Measurements from ENCODE around the gene OR4F6.

OR4F6 gene

DNA sequence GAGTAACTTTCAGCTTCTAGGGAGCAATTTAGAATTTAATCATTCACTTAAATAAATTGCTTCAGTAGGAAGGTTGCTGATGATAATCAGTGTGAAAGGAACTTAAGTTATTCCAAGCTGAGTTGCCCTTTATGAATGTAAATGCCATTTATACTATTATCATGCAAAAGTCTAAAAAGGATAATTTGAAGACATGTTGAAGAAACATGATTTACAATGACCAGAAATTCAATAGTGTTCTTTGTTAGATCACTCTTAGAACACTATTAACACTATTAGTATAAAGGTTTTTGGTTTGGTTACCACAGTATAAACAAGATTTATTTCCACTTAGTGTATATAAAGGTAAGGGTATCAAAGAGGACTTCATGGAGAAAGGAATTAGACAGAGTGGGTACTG is 1.6 kb downstream of the OR4F6 start:
- no peak for DNase-seq (ENCODE audit: low read depth in 3 of 3)

DNA sequence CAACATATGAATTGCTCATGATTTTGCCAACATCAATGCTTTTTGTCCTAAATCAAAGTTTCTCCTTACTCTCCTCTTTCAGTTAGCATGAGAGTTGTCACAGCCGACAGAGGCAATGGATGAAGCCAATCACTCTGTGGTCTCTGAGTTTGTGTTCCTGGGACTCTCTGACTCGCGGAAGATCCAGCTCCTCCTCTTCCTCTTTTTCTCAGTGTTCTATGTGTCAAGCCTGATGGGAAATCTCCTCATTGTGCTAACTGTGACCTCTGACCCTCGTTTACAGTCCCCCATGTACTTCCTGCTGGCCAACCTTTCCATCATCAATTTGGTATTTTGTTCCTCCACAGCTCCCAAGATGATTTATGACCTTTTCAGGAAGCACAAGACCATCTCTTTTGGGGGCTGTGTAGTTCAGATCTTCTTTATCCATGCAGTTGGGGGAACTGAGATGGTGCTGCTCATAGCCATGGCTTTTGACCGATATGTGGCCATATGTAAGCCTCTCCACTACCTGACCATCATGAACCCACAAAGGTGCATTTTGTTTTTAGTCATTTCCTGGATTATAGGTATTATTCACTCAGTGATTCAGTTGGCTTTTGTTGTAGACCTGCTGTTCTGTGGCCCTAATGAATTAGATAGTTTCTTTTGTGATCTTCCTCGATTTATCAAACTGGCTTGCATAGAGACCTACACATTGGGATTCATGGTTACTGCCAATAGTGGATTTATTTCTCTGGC is 2.5 kb downstream of the OR4F6 start:
- no peak for DNase-seq (ENCODE audit: low read depth in 3 of 3)

DNA sequence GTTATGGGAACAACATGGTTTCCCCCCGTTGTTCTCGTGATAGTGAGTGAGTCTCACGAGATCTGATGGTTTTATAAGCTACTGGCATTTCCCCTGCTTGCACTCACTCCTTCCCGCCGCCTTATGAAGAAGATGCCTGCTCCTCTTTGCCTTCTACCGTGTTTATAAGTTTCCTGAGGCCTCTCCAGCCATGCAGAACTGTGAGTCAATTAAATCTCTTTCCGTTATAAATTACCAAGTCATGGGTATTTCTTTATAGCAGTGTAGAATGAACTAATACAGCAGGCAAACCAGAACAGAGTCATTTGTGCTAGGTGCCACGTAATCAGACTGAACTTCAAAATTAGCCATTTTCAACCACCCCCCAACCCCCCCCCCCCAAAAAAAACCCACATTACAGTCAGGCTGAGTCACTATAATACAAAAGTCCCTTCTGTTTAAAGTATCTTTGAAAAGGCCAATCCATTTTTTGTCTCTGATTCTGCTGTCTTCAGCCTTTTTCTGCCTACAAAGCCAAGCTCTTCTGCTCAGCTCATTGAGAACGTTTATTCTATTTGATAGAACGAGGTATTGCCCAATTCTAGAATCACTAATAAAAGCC is 4.1 kb downstream of the OR4F6 start:
- no peak for DNase-seq (ENCODE audit: low read depth in 3 of 3)

DNA sequence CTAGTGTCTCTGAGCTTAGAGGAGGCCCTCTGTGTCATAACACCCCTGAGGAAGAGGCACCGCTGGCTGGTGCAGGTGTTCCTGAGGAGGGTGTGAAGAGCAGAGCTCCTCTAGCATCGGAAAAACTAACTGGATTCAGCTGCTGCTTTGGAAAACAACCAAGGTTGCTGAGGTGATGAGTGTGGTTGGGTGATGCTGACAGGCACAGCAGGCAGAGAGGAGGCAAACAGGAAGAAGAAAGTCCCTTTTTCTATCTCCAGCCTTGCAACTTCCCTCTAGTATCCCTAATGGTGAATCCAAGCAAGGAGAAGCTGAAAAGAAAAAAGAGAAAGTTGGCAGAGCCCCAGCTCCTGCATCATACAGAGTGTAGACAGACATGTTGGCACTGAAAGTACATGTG is 4.9 kb downstream of the OR4F6 start:
- DNase-seq (ENCODE audit: low read depth in 3 of 3), result no peak

DNA sequence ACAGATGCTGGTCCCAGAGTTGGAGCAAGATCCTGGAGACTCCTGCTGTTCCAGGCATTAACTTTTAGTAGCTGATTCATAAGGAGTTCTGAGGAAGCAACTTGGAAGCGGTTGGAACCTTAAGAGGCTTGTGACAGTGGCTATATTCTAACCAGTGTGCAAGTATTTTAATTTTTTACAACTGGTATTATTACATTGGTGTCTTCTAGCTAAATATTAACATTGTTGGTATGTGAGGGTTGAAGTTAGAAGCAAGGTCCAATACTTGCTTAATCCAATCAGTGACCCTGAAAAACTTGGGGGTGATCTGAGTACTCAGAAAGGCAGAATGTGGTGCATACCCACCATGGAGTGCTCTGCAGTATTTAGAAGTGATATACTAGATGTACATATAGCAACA is 7.1 kb downstream of the OR4F6 start:
- DNase-seq (ENCODE audit: low read depth in 3 of 3), result no peak

DNA sequence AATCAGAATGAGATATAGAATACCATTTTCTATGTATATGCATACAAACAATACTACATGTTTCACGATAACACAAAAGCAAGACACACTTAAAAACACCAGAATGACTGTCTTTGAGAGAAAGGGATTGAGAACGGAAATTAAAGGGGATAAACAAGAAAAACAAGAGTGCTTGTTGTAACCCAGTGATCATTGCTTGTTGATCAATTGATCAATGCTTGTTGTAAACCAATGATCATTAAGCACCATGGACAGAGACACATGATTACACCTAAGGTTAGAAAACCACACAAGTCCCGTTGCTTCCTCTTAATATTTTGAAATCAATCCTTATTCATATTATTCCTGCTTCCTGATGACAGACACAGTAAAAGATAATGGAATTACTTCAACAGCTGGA is 7.6 kb downstream of the OR4F6 start:
- no peak for DNase-seq (ENCODE audit: low read depth in 3 of 3)

DNA sequence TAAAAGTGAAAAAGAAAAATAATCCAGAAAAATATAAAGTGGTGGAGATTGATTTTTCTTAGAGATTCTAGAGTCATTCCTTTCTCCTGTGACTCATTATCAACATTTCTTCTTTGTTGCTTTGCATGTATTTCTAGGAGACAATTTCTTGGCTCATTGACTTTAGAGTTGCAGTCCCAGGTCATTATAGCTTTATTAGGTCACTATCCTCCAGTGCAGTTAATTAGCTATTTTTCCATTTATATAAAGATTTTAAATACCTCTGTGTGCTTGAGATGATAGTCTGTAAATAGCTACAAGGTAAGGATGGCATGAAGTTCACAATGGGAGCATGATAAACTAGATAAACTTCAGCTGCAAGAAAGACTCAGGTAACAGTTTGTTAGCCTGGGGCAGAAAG is 8.6 kb downstream of the OR4F6 start, which contains the start of gene OR4F15:
TSS of gene OR4F15 (plus strand) at position 301 of the 400 bp plus-strand sequence. CDS start 5,985 bp downstream, outside the sequence.
- no peak for DNase-seq (ENCODE audit: low read depth in 3 of 3)

DNA sequence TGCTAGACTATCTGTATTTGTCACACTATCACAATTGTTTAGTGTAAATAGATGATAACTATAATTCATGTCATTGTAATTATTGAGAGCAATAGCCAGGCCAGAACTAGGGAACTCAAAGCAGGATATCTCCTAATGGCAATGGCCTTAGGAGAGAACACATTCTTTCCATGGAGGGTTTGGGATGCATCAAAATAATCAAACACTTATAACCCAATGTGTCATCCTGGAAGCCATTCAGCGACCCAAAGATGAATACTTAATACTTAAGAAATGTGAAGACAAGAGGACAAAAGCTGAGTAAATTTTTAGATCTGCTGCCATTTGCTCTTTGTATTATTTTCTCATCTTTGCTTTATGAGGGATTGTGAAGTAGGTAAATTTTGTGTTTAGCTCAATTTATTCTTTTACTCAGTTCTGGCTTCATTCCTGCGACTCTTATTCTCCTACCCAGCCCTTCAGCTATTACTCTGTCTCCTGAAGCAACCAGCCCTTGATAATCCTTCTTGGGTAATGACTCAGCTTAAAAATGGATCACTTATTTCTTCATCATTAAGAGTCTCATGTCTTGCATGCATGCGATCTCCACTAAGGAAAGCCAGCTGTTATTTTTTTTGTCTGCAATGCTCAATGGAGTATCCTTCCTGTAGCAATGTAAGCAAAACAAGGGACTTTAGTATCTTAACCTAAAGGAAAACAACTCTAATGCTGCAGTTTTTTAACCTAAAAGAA is 10.7 kb downstream of the OR4F6 start:
- DNase-seq (ENCODE audit: low read depth in 3 of 3), result no peak

DNA sequence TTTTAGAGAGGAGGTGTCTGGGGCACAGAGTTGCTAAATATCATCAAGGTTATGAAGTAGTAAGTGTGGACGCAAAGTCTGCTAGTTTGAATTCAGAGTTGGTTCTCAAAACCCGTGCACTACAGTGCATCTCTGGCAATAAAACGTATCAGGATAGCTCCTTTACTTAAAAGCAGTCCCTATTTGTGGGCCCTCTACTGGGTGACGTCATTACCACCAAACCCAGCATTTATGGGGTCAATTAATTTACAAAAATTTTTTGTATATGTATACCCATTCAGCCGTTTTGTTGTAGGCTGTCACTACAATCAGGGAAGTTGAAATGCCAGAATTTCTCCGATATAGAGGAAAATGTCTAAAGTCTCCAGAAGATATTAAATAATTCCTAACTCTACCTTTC is 17.5 kb downstream of the OR4F6 start:
- no peak for DNase-seq (ENCODE audit: low read depth in 3 of 3)

DNA sequence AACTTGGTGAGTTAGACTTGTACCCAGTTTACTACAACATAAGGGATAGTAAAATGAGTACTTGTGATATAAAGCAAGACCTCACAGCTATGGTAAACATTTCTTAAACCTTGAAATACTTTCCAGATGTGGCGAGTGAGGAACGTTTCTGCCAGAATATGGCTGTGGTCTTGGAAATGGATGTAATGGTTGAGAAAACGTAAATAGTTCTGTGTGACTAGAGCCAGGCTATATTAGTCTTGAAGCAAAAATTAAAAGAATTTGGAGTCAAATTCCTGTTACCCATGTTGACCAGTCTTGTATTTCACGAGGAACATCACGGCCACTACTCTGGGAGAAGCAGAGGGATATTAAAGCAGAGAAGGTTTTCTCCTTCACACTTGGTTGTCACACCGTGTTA is 23.9 kb downstream of the OR4F6 start:
- DNase-seq (ENCODE audit: low read depth in 3 of 3), result no peak

DNA sequence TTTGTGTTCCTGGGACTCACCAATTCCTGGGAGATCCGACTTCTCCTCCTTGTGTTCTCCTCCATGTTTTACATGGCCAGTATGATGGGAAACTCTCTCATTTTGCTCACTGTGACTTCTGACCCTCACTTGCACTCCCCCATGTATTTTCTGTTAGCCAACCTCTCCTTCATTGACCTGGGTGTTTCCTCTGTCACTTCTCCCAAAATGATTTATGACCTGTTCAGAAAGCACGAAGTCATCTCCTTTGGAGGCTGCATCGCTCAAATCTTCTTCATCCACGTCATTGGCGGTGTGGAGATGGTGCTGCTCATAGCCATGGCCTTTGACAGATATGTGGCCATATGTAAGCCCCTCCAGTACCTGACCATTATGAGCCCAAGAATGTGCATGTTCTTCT is 25.5 kb downstream of the OR4F6 start:
- no peak for DNase-seq (ENCODE audit: low read depth in 3 of 3)

DNA sequence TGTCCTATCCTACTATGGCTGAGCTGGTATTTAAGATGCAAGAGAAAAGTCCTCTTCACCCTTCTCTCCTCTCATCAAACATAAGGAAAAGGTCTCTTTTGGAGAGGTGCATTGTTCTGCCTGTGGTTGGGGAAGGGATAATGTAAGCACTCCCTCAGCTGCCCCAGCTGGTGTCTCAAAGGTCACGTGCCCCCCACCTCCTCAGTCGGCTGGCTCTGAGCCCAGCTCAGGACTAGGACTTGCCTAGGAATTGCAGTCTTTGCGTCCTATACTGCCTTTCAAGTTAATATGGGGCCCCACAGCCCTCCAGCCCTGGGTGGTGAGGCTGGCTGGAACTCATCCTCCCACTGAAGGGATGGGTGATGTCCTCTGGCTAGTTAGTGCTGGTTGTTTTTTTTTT is 38.3 kb downstream of the OR4F6 start:
- no peak for DNase-seq (ENCODE audit: low read depth in 3 of 3)

DNA sequence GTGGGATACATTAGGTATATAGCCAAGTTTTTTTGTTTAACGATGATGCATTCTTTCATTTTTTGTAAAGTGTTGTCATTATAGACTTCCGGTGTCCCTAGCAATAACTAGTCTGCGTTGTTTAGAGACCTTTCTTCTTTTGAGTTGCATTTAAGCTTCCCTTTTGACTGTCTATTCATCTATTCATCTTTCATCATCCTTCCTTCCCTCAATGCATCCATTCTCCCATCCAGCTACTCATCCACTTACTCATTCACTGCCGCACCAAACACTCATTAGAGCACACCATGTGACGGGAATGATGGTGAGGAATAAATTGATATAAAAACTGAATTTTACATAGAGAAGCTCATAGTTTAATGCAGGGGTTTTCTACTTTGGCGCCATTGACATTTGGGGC is 41.6 kb downstream of the OR4F6 start:
- DNase-seq (ENCODE audit: low read depth in 3 of 3), result no peak

DNA sequence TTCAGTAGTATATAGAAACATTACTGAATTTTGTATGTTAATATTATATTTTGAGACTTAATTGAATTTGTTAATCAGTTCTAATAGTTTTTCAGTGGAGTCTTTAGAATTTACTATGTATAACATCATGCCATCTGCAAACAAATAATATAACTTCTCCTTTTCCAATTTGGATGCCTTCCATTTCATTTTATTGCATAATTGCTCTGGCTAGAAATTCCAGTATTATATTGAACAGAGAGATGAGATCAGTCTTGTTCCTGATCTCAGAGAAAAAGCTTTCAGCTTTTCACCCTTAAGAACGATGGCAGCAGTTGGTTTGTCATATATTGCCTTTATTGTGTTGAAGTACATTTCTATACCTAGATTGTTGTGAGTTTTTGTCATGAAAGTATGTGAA is 49.0 kb downstream of the OR4F6 start:
- DNase-seq (ENCODE audit: low read depth in 3 of 3), result no peak
